Neural progenitor cell (in vitro differentiated cells): ENCODE results near the gene ZNF330.

ENCODE experiments used
- CTCF ChIP-seq: fragments of 200-600 bp; sonication (generic); IDR thresholded peaks from 2 replicates; pipeline ENCODE4 v1.5.1; 2017; ENCODE audit warnings: antibody characterized with exemption, mild to moderate bottlenecking
- EZH2phosphoT487 ChIP-seq: fragments of 200-600 bp; sonication (generic); IDR thresholded peaks from 2 replicates; pipeline ENCODE4 v1.6.1; 2017; ENCODE audit warnings: antibody characterized with exemption

DNA sequence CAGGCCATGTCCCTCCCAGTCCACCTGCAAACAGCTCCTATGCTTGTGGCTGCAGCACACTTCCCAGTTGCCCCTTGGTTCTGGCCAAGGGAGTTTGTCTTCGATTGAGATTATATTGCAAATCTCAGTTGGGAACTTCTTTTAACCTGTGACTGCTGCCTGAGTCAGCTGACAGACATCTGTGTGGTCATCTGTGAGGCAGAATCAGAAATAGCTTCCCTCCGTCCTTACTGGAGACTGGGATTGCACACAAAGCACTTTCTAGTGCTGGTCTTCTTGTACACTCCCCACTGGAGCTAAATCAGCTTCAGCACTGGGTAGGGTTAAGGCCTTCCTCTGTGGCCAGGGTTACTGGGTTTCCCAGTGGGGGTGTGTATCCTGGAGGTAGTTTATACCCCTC lies 34.3 kb downstream of the ZNF330 start:
- TF ChIP-seq CTCF (no peak), EZH2phosphoT487 (no peak)
